AG10803 (cell line): ENCODE results near the gene C10orf90.

Experiments
- DNase-seq: peaks from one replicate; pipeline ENCODE4 v3.0.0; 2010; ENCODE audit warnings: low read depth
- H3K4me3 ChIP-seq: 2 replicates; pipeline ENCODE4 v1.5.1; 2011; ENCODE audit warnings: mild to moderate bottlenecking, low read length, control low read depth
- TF ChIP-seq, protein P1 (sequence below): conservative IDR thresholded peaks from 2 replicates; pipeline ENCODE4 v1.5.1; 2011; ENCODE audit warnings: mild to moderate bottlenecking, low read length, control low read depth, inconsistent platforms

C10orf90 gene

DNA sequence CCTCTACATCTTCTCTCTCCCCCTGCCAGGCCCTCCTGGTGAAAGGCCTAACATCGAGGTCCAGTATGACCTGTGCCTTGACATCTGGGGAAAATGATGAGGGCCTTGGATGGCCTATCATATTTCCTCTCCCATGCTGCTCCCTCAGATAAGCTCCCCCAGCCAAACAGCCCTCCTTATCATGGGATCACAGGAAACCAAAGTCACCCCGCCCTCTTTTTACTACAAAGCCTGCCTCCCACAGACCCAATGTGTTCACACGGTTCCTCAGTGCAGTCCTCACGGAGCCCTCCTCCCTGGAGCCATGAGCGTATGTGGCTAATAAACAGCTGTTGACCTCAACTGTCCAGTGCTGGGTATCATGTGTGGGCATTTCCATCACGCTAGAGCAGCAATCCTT, 32.0 kb downstream of the C10orf90 start:
- DNase-seq: no peak
- no peak overlapping the region for H3K4me3 ChIP-seq
- TF ChIP-seq, protein P1, sequence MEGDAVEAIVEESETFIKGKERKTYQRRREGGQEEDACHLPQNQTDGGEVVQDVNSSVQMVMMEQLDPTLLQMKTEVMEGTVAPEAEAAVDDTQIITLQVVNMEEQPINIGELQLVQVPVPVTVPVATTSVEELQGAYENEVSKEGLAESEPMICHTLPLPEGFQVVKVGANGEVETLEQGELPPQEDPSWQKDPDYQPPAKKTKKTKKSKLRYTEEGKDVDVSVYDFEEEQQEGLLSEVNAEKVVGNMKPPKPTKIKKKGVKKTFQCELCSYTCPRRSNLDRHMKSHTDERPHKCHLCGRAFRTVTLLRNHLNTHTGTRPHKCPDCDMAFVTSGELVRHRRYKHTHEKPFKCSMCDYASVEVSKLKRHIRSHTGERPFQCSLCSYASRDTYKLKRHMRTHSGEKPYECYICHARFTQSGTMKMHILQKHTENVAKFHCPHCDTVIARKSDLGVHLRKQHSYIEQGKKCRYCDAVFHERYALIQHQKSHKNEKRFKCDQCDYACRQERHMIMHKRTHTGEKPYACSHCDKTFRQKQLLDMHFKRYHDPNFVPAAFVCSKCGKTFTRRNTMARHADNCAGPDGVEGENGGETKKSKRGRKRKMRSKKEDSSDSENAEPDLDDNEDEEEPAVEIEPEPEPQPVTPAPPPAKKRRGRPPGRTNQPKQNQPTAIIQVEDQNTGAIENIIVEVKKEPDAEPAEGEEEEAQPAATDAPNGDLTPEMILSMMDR: no peak

DNA sequence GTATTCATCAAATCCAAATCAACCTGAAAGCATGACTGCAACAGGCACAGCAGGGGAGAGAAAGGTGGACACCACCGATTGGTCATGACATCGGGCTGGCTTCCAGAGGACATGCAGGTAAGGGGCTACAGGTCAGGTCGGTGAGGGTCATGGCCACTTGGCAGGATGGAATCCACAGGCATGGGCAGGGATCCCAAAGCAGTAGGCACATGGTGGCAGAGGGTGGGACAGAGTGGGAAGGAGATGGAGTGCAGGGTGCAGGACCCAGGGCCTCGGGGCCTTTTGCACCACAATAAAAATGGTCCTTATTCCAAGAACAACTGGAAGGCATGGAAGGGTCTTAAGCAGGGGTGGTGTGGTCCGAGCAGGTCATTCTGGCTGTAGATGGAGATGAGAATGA, 33.0 kb downstream of the C10orf90 start:
- H3K4me3 ChIP-seq: no peak overlapping the region
- TF ChIP-seq, protein P1: no peak
- no peak for DNase-seq

DNA sequence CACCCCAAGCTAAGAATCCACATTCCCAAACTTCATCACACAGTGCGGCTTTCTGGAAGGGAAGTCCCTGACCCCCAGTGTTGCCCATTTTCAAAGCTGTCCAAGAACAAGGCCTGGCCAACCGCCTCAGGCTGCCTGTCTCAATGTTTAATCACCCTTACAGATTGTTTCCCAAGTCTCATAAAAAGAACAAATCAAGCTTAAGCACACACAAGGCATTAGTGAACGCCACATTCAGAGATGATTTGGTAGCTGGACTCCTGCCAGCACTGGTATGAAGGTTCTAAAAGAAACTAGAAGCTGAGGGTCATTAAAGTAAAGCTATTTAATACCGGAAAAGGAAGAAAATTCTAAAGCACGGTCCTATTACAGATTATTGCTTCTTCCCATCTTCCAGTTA, 35.6 kb downstream of the C10orf90 start:
- H3K4me3 ChIP-seq: no peak overlapping the region
- DNase-seq: no peak
- TF ChIP-seq, protein P1: no peak

DNA sequence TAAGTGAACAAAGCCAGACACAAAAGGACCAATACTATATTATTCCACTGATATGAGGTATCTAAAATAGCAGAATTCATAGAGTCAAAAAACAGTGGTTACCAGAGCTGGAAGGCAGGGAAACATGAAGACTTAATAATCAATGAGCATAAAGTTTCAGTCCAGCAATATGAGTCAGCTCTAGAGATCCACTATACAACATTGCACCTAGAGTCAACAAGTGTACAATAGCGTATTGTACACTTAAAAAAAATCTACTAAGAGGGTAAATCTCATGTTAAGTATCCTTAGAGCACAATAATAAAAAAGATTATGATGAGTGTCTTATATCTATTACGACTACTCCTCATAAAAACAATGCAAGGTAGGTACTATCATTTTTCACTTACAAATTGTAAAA, 36.1 kb downstream of the C10orf90 start:
- H3K4me3 ChIP-seq: no peak overlapping the region
- TF ChIP-seq, protein P1: no peak
- DNase-seq: no peak

DNA sequence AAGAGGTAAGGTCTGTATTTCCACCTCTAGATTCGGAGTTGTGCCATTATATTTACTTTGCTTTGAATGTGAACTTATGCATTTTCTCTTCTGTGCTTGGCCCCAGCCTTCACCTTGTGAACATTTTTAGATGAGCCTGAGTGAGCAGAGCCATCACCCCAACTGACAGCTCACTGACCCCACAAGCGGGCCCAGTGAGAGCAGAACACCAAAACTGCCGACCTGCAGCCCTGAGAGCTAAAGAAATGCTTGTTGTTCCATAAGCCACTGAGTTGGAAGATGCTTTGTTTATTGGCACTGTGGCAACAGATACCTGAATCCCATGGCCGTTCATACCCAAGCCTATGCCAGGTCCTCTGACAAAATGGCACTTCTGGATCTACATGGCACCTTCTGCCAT, 37.8 kb downstream of the C10orf90 start:
- TF ChIP-seq, protein P1: no peak
- no peak overlapping the region for H3K4me3 ChIP-seq
- no peak for DNase-seq

DNA sequence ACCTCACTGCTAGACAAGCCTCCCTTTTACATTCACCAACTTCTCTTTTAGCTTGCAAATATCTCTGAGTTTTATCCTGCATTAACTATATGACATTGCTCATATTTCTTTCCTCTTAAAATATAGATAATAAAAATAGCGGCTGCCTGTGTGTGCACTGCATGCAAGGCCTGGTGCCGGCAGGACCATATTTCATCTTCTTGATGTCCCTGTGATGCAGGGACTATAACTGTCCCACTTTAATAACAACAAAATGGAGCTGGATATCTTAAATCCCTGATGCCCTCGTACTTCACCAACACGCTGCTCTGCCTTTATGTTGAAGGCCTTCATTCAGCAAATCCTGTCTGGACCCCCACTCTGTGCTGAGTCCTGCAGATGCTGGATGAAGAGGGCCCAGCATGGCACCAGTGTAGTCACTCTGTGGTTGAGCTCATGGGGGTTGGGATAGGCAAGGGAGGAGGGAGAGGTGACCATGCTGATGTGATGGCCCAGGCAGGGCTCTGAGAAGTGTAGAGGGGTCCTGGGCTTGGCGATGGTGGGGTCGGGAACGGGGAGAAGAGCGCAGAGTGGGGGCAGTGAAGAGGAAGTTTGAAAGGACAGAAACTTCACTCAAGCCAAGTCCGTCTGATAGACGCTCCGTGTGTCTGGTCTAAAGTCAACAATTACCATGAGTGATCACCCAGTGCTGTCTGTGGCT, 40.4 kb downstream of the C10orf90 start:
- TF ChIP-seq, protein P1: no peak
- DNase-seq: no peak
- no peak overlapping the region for H3K4me3 ChIP-seq

DNA sequence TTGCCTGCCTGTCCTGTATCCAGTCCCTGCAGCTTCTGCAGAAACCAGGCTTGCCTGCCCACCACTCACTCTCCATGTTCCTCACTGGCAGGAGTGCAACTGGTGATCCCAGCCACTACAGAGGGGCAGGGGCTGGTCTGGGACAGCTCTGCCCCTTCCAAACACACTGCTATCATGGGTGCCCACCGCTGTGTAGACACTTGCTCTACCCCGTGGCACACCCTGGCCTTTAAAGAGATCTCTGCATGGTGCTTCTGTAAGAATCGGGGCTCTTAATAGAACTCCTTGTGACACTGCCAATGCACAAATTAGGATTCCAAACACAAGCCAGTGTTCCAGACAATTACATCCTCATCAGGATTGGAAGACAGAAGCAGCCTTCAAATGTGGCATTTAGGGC, 41.7 kb downstream of the C10orf90 start:
- TF ChIP-seq, protein P1: no peak
- no peak for DNase-seq
- H3K4me3 ChIP-seq: no peak overlapping the region
